Dendritic cell treated with granulocyte-macrophage colony-stimulating factor and Interleukin-4, amounts not matched to agents 40 ng/mL and 50 ng/mL, for 4 days (primary cell): ENCODE results near the gene RBM23.
A peak's percentile ranks its signal among the peaks of the same experiment; 100 is the strongest.
"Not testable (repeated sequence)": the region's sequence is repeated elsewhere in the genome, so short reads cannot be mapped to it uniquely, and the experiment has no call there.

Source experiments
- H3K27ac Mint-ChIP-seq: one replicate; pipeline ENCODE4 v1.8.0; 2022; ENCODE audit warnings: mild to moderate bottlenecking, mixed read lengths
- H3K27me3 Mint-ChIP-seq: one replicate; pipeline ENCODE4 v1.8.0; 2022; ENCODE audit warnings: mild to moderate bottlenecking, mixed read lengths
- H3K36me3 Mint-ChIP-seq: one replicate; pipeline ENCODE4 v1.8.0; 2022; ENCODE audit warnings: low read depth, mixed read lengths
- H3K4me1 Mint-ChIP-seq: one replicate; pipeline ENCODE4 v1.8.0; 2022; ENCODE audit warnings: low read depth, mixed read lengths
- H3K4me3 Mint-ChIP-seq: one replicate; pipeline ENCODE4 v1.8.0; 2022; ENCODE audit warnings: mild to moderate bottlenecking, moderate library complexity, mixed read lengths
- H3K9me3 Mint-ChIP-seq: one replicate; pipeline ENCODE4 v1.8.0; 2022; ENCODE audit warnings: mixed read lengths
- intact Hi-C: fragments of 100-400 bp; cut with micrococcal nuclease; formaldehyde crosslinking; loops from one replicate; pipeline ENCODE4 v1.15.0; 2022

The RBM23 gene

GRCh38 chr14:22918804-22919600 is at the start of gene RBM23:
Gene RBM23, minus strand, starts transcription at chr14:22919149.
- H3K36me3 Mint-ChIP-seq, result peaks cover 63% of the 10 kb centered on the region
- H3K4me3 Mint-ChIP-seq, result peak within 1 kb of the TSS; percentile 89
- peaks cover 50% of the 10 kb centered on the region for H3K4me1 Mint-ChIP-seq
- H3K27me3 Mint-ChIP-seq, result no peaks in the 10 kb centered on the region
- intact Hi-C loops, result loop anchor here (1.0 to 5.0 kb wide), 2 partner anchors 10 to 152 kb away; partner anchors contain the start of genes OXA1L and PRMT5
- H3K9me3 Mint-ChIP-seq, result no peaks in the 10 kb centered on the region
- peak within 1 kb of the TSS; percentile 100 for H3K27ac Mint-ChIP-seq

DNA sequence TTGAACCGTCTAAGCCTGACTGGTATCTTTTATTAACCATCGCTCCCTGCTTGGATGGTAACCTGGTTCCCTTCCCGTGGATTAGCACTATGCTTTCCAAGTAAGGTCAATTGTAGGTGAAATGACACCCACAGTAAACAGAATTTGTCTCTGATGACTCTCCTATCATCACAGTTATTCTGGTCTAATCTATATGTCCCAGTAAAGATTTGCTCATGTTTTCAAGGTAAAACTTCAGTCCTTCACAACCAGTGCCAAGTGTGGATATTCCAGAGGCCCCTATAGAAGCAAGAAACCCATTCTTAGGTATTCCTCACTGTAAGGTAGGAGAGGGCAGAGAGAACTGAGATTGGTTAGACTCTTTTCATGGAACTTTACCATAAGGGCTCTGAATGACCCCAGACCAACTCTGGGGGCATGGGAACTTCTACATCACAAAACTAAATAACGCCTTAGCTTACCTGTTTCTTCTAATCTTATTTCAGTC is 47.9 kb upstream of the RBM23 start:
- no peak overlapping the region for H3K4me3 Mint-ChIP-seq
- intact Hi-C loops, result no loop called here
- no peak overlapping the region for H3K27ac Mint-ChIP-seq
- H3K27me3 Mint-ChIP-seq, result peaks cover 8% of the 10 kb centered on the region
- no peaks in the 10 kb centered on the region for H3K9me3 Mint-ChIP-seq
- no peaks in the 10 kb centered on the region for H3K36me3 Mint-ChIP-seq
- no peaks in the 10 kb centered on the region for H3K4me1 Mint-ChIP-seq

GRCh38 chr14:22965916-22966782 is 47.2 kb upstream of the RBM23 start:
- H3K27ac Mint-ChIP-seq, H3K9me3 Mint-ChIP-seq, H3K27me3 Mint-ChIP-seq, H3K36me3 Mint-ChIP-seq, intact Hi-C loops, H3K4me3 Mint-ChIP-seq, H3K4me1 Mint-ChIP-seq: not testable (repeated sequence)

DNA sequence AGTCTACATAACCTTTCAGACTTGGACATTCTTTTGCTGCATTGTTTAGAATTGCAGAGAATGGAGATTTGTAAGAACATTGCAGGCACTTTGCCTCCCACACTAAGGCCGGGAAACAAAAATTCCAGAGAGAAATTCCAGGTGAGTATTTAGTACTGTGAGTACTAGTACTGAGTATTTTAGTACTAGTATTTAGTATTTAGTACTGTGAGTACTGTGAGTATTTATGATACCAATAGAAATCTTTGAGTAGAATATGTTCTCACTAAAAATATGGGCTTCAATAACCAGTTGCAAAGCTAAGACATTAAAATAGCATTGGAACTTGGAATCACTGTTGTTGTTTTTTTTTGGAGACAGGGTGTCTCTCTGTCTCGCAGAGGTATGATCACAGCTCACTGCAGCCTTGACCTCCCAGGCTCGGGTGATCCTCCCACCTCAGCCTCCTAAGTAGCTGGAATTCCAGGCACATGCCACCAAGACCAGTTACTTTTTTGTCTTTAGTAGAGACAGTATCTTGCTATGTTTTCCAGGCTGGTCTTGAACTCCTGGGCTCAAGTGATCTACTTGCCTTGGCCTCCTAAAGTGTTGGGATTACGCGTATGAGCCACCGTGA is 43.2 kb upstream of the RBM23 start:
- H3K4me3 Mint-ChIP-seq, result no peak overlapping the region
- H3K27me3 Mint-ChIP-seq, result peaks cover 3% of the 10 kb centered on the region
- H3K4me1 Mint-ChIP-seq, result no peaks in the 10 kb centered on the region
- no peaks in the 10 kb centered on the region for H3K36me3 Mint-ChIP-seq
- no peak overlapping the region for H3K27ac Mint-ChIP-seq
- intact Hi-C loops, result no loop called here
- no peaks in the 10 kb centered on the region for H3K9me3 Mint-ChIP-seq

DNA sequence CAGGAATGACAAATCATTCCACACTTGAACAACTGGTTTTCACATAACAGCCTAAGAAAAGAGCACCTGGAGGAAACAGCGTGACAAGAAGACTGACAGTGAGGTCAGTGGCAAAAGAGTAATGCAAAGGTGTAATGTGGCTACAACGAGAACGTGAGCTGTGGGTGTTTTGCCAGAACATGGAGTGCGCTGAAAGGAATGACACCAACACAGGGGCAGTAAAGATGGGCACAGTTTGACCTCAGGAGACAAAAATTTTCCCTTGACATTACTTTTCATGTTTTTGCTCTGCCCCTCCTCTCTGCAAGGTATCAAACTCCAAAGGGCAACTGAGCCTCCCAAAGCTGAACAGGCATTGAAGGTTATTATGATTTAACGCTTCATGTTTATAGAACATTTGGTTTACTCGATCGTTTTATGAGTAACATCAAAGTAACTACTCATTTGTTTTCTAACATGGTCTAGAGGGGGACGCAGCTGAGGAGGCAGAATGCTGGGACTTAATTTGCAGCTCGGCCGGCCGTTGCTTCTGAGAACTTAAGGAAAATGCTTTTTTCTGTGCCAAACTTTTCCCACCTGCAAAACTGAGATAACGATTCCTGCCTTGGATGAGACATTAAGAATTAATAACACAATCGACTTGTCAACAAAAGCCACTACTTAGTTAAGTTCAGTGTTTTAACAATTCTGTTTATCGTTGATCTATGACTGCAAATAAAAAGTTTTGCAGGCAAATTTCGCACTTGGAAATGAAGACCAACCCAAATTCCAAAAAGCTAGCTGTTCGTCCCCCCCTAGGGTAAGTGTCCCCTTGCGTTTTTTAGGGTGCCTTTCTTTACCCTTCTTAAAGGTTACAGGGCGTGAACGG is 37.0 kb upstream of the RBM23 start:
- peak overlapping the region; percentile 99 for H3K27ac Mint-ChIP-seq
- H3K9me3 Mint-ChIP-seq, result no peaks in the 10 kb centered on the region
- peaks cover 46% of the 10 kb centered on the region for H3K36me3 Mint-ChIP-seq
- peaks cover 31% of the 10 kb centered on the region for H3K4me1 Mint-ChIP-seq
- H3K27me3 Mint-ChIP-seq, result no peaks in the 10 kb centered on the region
- H3K4me3 Mint-ChIP-seq, result peak overlapping the region; percentile 92
- intact Hi-C loops, result no loop called here

DNA sequence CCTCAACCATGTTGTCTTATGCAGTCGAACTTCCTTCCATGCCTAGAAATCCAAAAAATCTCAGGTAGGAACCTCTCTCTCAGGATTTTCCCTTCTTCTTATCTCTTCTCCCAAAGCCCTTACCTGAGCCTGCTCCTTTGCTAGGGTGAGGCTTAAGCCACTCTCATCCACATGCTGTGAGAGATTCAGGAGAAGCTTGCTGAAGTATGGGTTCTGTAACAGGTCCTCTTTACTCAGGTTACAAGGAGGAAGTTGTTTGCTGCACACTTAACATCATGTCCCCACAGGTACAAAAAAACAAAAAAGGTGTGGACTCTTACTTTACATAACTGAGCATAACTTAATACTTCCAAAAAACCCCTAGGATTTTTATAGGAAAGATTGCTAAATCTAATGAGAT is 33.5 kb upstream of the RBM23 start:
- peaks cover 81% of the 10 kb centered on the region for H3K36me3 Mint-ChIP-seq

DNA sequence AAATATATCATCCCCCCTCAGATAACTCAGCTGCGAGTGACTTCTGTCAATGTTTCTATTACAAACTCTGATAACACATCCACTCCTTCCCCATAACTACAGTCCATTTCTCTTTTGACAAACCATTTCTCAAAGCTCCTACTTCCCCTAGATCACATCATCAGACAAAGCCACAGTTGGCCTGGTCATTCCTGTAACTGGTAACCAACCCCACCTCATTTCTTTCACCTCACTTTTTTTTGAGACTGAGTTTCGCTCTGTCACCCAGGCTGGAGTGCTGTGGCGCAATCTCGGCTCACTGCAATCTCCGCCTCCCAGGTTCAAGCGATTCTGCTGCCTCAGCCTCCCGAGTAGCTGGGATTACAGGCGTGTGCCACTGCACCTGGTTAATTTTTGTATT is 32.8 kb upstream of the RBM23 start:
- intact Hi-C loops, result not testable (repeated sequence)

More for the DNA sequence above, 33.5 kb upstream of the RBM23 start:
- H3K27ac Mint-ChIP-seq, result peak overlapping the region; percentile 4
- H3K4me1 Mint-ChIP-seq, result peaks cover 31% of the 10 kb centered on the region
- no peaks in the 10 kb centered on the region for H3K9me3 Mint-ChIP-seq
- intact Hi-C loops, result no loop called here
- H3K27me3 Mint-ChIP-seq, result no peaks in the 10 kb centered on the region
- no peak overlapping the region for H3K4me3 Mint-ChIP-seq

DNA sequence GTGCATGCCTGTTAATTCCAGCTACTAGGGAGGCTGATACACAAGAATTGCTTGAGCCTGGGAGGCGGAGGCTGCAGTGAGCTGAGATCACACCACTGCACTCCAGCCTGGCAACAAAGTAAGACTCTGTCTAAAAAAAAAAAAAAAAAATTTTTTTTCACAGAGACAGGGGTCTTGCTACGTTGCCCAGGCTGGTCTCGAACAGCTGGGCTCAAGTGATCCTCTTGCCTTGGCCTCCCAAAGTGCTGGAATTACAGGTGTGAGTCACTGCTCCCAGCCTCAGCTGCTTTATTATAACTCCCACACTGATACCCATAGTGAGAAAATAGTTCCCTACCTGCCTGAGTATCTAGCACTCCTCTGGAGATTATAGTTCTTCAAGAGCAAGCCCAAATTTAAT is 26.7 kb upstream of the RBM23 start:
- H3K4me3 Mint-ChIP-seq, result no peak overlapping the region
- peaks cover 88% of the 10 kb centered on the region for H3K36me3 Mint-ChIP-seq
- no peaks in the 10 kb centered on the region for H3K27me3 Mint-ChIP-seq
- H3K9me3 Mint-ChIP-seq, result no peaks in the 10 kb centered on the region
- no peaks in the 10 kb centered on the region for H3K4me1 Mint-ChIP-seq
- H3K27ac Mint-ChIP-seq, result no peak overlapping the region
- intact Hi-C loops, result no loop called here

More for the DNA sequence above, 32.8 kb upstream of the RBM23 start:
- peaks cover 31% of the 10 kb centered on the region for H3K4me1 Mint-ChIP-seq
- H3K27me3 Mint-ChIP-seq, H3K4me3 Mint-ChIP-seq, H3K9me3 Mint-ChIP-seq: not testable (repeated sequence)
- H3K36me3 Mint-ChIP-seq, result peaks cover 85% of the 10 kb centered on the region
- H3K27ac Mint-ChIP-seq, result peak overlapping the region; percentile 4

DNA sequence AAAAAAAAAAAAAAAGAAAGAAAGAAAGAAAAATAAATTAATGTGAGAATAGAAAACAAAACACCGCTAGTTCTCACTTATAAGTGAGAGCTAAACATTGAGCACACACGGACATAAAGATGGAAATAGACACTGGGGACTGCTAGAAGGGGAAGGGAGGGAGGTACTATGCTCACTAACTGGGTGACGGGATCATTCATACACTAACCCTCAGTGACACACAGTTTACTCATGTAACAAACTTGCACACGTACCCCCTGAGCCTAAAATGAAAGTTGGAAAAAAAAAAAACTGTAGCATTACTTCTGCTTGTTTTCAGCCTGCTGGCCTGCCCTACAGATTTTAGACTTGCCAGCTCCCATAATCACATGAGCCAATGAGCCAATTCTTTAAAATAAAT is 20.7 kb upstream of the RBM23 start:
- Mint-ChIP-seq H3K9me3 (no peaks in the 10 kb centered on the region), H3K27me3 (no peaks in the 10 kb centered on the region), H3K36me3 (peaks cover 74% of the 10 kb centered on the region), H3K4me3 (no peak overlapping the region), H3K27ac (no peak overlapping the region), H3K4me1 (no peaks in the 10 kb centered on the region)
- intact Hi-C loops, result no loop called here

DNA sequence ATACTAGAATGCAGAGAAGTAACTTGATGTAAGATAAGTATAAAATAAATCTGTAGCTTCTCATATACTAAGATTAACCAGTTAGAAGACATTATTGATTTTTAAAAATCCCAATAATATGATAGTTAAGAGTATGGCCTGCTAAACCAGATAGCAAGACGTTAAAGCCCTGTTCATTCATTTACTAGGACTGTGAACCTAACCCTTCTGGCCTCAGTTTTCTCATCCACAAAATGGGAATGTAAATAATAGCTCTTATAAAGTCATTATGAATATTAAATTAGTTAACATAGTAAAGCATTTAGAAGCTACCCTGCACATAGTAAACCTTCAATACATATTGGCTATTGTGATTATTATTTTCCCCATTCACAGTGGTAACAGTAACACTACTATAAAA is 16.2 kb upstream of the RBM23 start:
- Mint-ChIP-seq H3K4me3 (no peak overlapping the region), H3K36me3 (peaks cover 42% of the 10 kb centered on the region), H3K9me3 (no peaks in the 10 kb centered on the region), H3K27me3 (no peaks in the 10 kb centered on the region), H3K4me1 (no peaks in the 10 kb centered on the region), H3K27ac (no peak overlapping the region)
- intact Hi-C loops, result no loop called here

DNA sequence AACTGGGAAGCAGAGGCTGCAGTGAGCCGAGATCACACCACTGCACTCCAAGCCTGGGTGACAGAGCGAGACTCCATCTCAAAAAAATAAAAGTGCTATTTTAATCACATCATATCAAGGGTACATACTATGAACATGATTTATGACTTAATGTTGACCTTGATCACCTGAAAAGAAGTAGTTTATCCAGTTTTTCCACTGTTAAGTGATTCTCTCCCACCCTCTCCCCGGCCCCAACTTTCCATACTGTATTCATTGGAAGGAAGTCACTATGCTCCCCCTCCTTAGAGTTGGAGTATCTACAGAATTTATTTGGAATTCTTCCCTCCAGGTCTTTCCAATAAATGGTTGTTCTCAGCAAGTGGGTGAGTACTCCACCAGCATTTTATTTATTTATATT is 13.2 kb upstream of the RBM23 start:
- Mint-ChIP-seq H3K4me3 (no peak overlapping the region), H3K36me3 (peaks cover 19% of the 10 kb centered on the region), H3K9me3 (no peaks in the 10 kb centered on the region), H3K4me1 (peaks cover 2% of the 10 kb centered on the region), H3K27ac (no peak overlapping the region), H3K27me3 (no peaks in the 10 kb centered on the region)
- intact Hi-C loops, result no loop called here

GRCh38 chr14:22929961-22930364 is 11.0 kb upstream of the RBM23 start:
- intact Hi-C loops, result loop anchor here (1.0 to 2.0 kb wide), 2 partner anchors 11 to 53 kb away; partner anchors contain the start of genes AJUBA and RBM23

More at GRCh38 chr14:22929961-22930364, 11.0 kb upstream of the RBM23 start:
- Mint-ChIP-seq H3K27ac (no peak overlapping the region), H3K4me3 (no peak overlapping the region), H3K27me3 (no peaks in the 10 kb centered on the region), H3K36me3 (peaks cover 24% of the 10 kb centered on the region), H3K4me1 (peaks cover 17% of the 10 kb centered on the region), H3K9me3 (no peaks in the 10 kb centered on the region)
